Measurements from ENCODE around the gene CGN. TPM values are rescaled to one million over a fixed set of nuclear protein-coding genes. Genes with fewer than 3 reads are reported as not detected.

Gene CGN
- total and polyA plus RNA-seq, 2 of the 13 experiments (the other 11 are each of a cell fraction or from before 2014, with no cell fraction given) = 0.75 to 0.81 TPM

GRCh38 chr1:151511636-151512215 lies 539 bp downstream of the CGN start (continued):
- TF ChIP-seq ZNF691 (CRISPR knock-in tag; IDR thresholded peaks at IDR 0.05; ENCODE audit: borderline replicate concordance, low read depth) (peak; percentile 8; the same call in 1 of the 2 replicates), TARDBP (CRISPR knock-in tag; IDR thresholded peaks at IDR 0.05) (peak; percentile 14; the same call in 1 of the 2 replicates), ZNF414 (CRISPR knock-in tag; IDR thresholded peaks at IDR 0.05) (no peak), ATF1 (CRISPR knock-in tag; IDR thresholded peaks at IDR 0.05) (no peak), KLF13 (CRISPR knock-in tag; IDR thresholded peaks at IDR 0.05) (no peak), RXRA (CRISPR knock-in tag; IDR thresholded peaks at IDR 0.05) (0 out of 2 replicates have a peak, but pooled peaks have one; percentile 30), ZNF709 (CRISPR knock-in tag; IDR thresholded peaks at IDR 0.05) (0 out of 2 replicates have a peak, but pooled peaks have one; percentile 20), NKX3-1 (CRISPR knock-in tag; IDR thresholded peaks at IDR 0.05) (no peak), ZNF687 (CRISPR knock-in tag; IDR thresholded peaks at IDR 0.05) (peak; percentile 11; the same call in 1 of the 2 replicates), ZNF546 (CRISPR knock-in tag; conservative IDR thresholded peaks at IDR 0.05) (0 out of 2 replicates have a peak, but pooled peaks have one; percentile 37), ATF5 (CRISPR knock-in tag; IDR thresholded peaks at IDR 0.05; ENCODE audit: low read depth) (no peak), KAT7 (CRISPR knock-in tag; IDR thresholded peaks at IDR 0.05; ENCODE audit: borderline replicate concordance) (no peak), HDAC2 (CRISPR knock-in tag; IDR thresholded peaks at IDR 0.05) (no peak; the same call in 1 of the 2 replicates), HNRNPLL (IDR thresholded peaks at IDR 0.05; ENCODE audit: low read depth, low read length, poor library complexity, severe bottlenecking) (no peak), MAX (IDR thresholded peaks at IDR 0.05) (0 out of 2 replicates have a peak, but pooled peaks have one; percentile 0), ATF6 (CRISPR knock-in tag; conservative IDR thresholded peaks at IDR 0.05) (no peak), CTCF (CRISPR knock-in tag; IDR thresholded peaks at IDR 0.05) (0 out of 2 replicates have a peak, but pooled peaks have one; percentile 15), MTA1 (CRISPR knock-in tag; IDR thresholded peaks at IDR 0.05; ENCODE audit: borderline replicate concordance) (no peak; the same call in 1 of the 2 replicates)
